ENCODE data around the gene PEX26. TPM values are rescaled to one million over a fixed set of nuclear protein-coding genes. Genes with fewer than 3 reads are reported as not detected.
"Not testable (repeated sequence)": the region's sequence is repeated elsewhere in the genome, so short reads cannot be mapped to it uniquely, and the experiment has no call there.

PEX26 gene
- total RNA-seq: 10 to 100 TPM; 41.8 to 48.1 TPM

DNA sequence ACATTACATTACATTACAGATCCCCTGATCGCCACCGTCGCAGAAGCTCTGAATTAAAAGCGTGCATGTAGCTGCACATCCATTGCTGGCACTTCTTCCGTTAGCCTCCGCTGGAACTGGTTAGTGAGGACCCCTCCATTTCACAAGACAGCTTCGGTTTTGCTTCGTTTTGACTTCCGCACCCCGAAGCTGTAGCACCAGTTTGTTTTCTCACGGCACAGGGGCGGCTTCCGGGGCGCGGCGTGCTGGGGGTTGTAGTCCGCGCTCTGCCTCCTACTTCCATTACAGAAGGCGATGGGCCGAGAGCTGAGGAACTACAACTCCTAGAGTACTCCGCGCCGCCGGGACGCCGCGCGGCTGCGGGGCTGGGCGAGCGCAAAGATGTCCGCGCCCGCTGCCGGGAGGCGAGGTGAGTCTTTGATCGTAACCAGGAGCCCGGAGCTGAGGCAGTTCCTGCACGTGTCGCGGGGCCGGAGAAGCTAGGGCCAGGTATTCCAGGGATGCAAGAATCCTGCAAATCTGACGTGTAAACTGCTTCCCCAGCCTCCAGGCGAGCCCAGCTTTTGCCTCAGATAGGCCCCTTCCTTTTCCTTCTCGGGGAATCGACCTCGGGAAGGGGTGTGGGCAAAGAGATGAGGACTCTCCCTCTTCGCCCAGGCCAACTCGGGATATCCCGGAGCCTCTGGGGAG lies at the start of gene PEX26:
PEX26 (plus strand) TSS at position 352 of the 690 bp plus-strand sequence. CDS start 387 bp downstream, outside the sequence.
- Mint-ChIP-seq H3K36me3 (ENCODE audit: insufficient read depth in 2 of 2) (peaks cover 21 to 29% of the 10 kb centered on the region in 2 donors), H3K27me3 (ENCODE audit: low read depth) (no peaks in the 10 kb centered on the region), H3K4me3 (peak within 1 kb of the TSS; percentile 88 to 96), H3K9me3 (no peaks in the 10 kb centered on the region), H3K4me1 (ENCODE audit: low read depth) (peaks cover 44% of the 10 kb centered on the region), H3K27ac (peak within 1 kb of the TSS; percentile 99)
- ATAC-seq (replicated peaks in 1 of 2) (peak; percentile 97 to 99), DNase-seq (peak; percentile 95)

DNA sequence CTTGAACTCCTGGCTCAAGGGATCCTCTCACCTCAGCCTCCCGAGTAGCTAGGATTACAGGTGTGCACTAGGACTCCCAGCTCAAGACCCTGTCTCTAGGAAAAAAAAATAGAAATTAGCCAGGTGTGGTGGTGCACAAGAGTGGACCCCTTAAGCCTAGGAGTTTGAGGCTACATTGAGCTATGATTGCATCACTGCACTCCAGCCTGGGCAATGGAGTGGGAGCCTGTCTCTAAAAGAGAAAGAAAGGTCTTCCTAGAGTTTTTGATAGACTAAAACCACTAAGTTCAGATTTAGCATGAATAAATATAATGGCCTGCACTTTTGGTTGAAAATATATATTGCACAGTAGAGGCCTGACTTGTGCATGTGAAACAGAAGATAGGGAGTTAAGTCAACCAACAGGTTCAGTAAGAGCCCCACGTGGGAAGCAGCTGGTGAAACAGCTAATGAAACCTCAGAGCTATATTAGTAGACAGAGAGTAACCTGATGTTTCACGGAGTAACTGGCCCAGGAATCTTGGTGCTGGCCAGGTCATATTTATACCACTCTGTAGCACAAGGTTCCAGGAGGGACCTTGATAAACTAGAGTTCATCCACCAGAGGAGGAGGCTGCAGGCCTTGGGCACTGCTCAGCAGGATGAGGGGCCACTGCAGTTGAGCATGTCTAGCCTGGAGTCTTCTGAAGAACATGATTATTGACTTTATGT lies 48.8 kb upstream of the PEX26 start:
- Mint-ChIP-seq H3K9me3 (no peaks in the 10 kb centered on the region), H3K27me3 (ENCODE audit: low read depth) (peaks cover 33% of the 10 kb centered on the region), H3K36me3 (ENCODE audit: insufficient read depth in 2 of 2) (no peaks in the 10 kb centered on the region), H3K27ac (no peak overlapping the region), H3K4me1 (ENCODE audit: low read depth) (peaks cover 9% of the 10 kb centered on the region), H3K4me3 (no peak overlapping the region)
- DNase-seq (no peak), ATAC-seq (replicated peaks in 1 of 2) (no peak)

DNA sequence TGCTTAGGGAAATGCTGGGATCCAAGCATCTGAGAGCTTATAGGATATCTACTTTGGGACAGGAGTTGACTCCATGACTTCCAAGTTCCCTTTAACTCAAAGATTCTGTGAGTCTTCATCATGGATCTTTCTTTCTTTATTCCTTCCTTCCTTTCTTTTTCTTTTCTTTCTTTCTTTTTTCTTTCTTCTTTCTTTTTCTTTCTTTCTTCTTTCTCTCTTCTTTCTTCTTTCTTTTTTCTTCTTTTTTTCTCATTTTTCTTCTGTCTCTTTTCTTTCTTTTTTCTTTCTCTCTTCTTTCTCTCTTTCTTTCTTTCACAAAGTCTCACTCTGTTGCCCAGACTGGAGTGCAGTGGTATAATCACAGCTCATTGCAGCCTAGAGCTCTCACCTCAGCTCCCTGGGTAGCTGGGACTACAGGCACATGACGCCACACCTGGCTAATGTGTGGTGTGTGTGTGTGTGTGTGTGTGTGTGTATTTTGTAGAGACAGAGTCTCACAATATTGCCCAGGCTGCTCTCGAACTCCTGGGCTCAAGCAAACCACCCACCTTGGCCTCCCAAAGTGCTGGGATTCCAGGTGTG lies 48.0 kb upstream of the PEX26 start:
- H3K36me3 Mint-ChIP-seq (ENCODE audit: insufficient read depth in 2 of 2): no peaks in the 10 kb centered on the region

DNA sequence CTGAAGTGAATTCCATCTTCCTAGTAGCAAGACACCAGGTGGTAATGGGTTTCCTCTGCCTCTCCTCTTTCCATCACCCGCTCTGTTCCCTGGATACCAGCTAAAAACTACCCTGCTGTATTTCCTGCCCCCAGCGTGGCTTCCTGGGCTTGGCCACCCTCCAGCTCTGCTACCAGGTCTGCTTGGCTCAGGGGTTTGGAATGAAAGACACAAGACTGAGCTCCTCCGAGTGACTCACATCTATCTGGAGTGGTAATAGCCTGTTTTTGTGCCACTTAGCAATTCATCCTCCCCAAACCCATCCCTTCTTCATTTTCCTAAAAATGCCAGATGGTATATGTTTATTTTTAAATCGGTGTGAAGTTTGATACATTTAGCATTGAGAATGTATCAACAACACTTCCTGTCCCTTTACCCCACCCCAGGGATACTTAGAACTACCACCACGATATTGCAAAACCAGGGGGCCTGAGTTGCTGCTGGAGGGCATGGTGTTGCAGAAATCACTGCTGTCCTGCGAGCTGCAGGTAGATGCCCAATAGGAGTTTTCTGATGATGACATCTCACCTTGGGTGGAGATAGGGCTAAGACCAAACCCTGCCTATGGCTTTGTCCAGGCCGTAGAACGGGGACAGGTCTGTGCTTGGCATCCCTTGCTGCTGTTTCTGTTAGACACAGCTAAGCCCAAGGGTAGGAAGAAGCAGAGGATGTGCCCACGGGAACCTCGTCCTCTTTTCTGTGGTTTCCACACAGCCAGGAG lies 45.9 kb upstream of the PEX26 start:
- peaks cover 16% of the 10 kb centered on the region for H3K27me3 Mint-ChIP-seq (ENCODE audit: low read depth)
- no peak overlapping the region for H3K27ac Mint-ChIP-seq
- DNase-seq: no peak
- ATAC-seq (replicated peaks in 1 of 2): no peak
- H3K36me3 Mint-ChIP-seq (ENCODE audit: insufficient read depth in 2 of 2): no peaks in the 10 kb centered on the region
- no peak overlapping the region for H3K4me3 Mint-ChIP-seq
- H3K4me1 Mint-ChIP-seq (ENCODE audit: low read depth): no peaks in the 10 kb centered on the region
- no peaks in the 10 kb centered on the region for H3K9me3 Mint-ChIP-seq

More for the DNA sequence above, 48.0 kb upstream of the PEX26 start:
- no peak overlapping the region for H3K27ac Mint-ChIP-seq
- no peak for ATAC-seq (replicated peaks in 1 of 2)
- H3K27me3 Mint-ChIP-seq (ENCODE audit: low read depth): peaks cover 27% of the 10 kb centered on the region
- no peak for DNase-seq
- no peaks in the 10 kb centered on the region for H3K9me3 Mint-ChIP-seq
- H3K4me3 Mint-ChIP-seq: no peak overlapping the region
- peaks cover 4% of the 10 kb centered on the region for H3K4me1 Mint-ChIP-seq (ENCODE audit: low read depth)

DNA sequence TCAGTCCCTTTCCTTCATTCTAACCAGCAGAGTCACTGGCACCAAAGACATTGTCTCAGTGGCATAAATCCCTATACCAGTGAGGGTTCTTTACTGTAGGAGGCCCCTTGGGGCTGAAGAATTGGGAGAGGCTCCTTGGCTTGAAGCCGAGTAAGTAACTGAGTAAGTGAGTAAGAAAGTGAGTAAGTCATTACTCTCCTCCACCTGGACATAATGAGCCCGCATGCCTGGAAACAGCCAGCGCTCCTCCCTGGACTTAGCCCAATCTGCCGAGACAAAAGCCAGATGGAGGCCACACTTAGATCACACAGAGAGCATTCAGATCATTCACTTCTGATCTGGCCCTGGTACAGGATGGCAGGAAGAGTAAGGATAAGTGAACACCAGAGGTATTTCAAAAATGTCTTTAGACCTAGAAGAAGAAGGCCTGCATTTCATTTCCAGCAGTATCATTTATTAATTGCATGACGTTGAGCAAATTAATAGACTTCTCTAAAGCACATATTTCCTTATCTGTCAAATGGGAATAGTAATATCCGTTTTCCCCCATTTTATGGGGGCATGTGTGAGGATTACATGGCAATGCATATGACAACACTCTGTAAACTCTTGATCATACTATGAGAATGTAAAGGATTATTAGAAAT lies 45.2 kb upstream of the PEX26 start:
- Mint-ChIP-seq H3K4me3 (no peak overlapping the region), H3K9me3 (no peaks in the 10 kb centered on the region), H3K36me3 (ENCODE audit: insufficient read depth in 2 of 2) (no peaks in the 10 kb centered on the region), H3K4me1 (ENCODE audit: low read depth) (no peaks in the 10 kb centered on the region), H3K27me3 (ENCODE audit: low read depth) (peaks cover 11% of the 10 kb centered on the region), H3K27ac (no peak overlapping the region)
- DNase-seq (no peak), ATAC-seq (replicated peaks in 1 of 2) (no peak)

DNA sequence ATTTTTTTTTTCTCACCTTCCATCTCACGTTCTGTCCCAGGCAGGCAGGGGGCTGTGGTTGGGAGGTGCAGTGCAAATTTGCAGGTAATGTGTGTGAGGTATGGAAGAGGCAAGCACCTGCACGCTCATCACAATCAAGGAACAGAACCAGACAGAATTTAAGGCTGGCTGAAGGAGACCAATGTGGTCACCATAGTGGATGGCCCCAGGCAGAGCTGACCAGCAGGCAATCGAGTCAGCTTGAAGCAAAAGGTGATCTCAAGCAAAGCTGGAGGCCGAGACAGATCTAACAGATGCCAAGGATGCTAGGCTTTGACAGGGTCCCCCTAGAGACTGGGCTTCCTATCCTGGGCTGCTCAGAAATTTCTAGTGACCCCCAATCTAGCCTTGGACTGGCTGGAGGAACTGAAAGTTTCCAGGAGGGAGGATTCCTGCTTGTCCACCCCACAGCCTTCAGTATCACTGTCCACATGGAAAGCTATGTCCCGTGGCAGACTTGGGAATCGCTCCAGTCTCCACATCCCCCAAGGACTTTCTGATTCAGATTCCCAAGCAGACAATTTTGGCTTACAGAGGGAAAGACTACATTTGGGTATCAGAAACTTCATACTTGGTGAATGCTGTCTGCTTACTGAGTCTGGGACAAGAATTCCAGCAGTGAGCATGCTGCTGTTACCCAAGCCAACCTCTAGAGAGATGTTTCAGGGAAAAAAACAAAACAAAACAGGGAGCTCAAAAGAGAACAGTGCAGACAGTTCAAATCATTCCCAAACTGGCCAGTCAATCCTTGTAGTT lies 44.4 kb upstream of the PEX26 start:
- Mint-ChIP-seq H3K27me3 (ENCODE audit: low read depth) (peaks cover 11% of the 10 kb centered on the region), H3K4me1 (ENCODE audit: low read depth) (no peaks in the 10 kb centered on the region), H3K27ac (no peak overlapping the region), H3K36me3 (ENCODE audit: insufficient read depth in 2 of 2) (no peaks in the 10 kb centered on the region), H3K9me3 (no peaks in the 10 kb centered on the region), H3K4me3 (no peak overlapping the region)
- ATAC-seq (replicated peaks in 1 of 2) (no peak), DNase-seq (no peak)

DNA sequence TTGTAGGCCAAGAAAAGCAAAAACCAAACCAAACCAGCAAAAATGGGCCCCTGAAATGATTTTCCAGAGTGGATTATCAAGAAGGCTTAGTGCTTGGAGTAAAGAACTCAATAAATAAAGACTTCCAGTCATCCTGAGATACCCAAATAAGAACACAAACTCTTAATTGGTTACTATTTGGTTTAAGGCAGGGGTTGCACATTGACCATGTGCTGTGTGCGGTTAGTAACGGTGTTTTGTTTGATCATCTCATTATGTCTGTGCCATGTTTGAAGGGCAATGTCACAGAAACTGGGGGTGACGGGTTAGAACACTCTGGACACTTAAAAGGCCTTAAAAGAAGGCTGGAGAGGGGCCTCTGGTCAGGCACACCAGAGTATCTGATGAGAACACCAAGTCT lies 43.7 kb upstream of the PEX26 start:
- peaks cover 10% of the 10 kb centered on the region for H3K27me3 Mint-ChIP-seq (ENCODE audit: low read depth)
- no peak overlapping the region for H3K4me3 Mint-ChIP-seq
- DNase-seq: no peak
- no peak for ATAC-seq (replicated peaks in 1 of 2)
- no peaks in the 10 kb centered on the region for H3K36me3 Mint-ChIP-seq (ENCODE audit: insufficient read depth in 2 of 2)
- H3K4me1 Mint-ChIP-seq (ENCODE audit: low read depth): no peaks in the 10 kb centered on the region
- H3K9me3 Mint-ChIP-seq: no peaks in the 10 kb centered on the region
- no peak overlapping the region for H3K27ac Mint-ChIP-seq

DNA sequence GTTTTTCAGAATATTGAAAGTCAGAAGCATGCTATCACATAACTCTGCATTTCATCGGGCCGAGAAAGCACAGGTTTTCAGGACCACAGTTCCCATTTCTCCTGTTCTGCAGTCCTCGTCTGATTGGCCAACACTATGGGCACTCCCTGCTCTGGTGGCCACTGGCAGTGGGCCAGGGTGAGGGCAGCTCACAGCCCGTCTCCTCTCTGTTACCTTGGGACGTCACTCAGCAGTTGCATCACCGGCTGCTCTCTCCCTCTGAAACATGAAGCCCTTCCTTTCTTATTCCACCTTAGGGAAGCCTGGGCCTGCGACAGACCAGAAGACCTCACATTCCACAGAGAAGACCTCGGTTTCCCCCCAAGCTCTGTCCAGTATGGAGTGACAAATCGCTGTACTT lies 42.0 kb upstream of the PEX26 start:
- Mint-ChIP-seq H3K27ac (no peak overlapping the region), H3K4me3 (no peak overlapping the region), H3K9me3 (no peaks in the 10 kb centered on the region), H3K36me3 (ENCODE audit: insufficient read depth in 2 of 2) (no peaks in the 10 kb centered on the region), H3K27me3 (ENCODE audit: low read depth) (no peaks in the 10 kb centered on the region), H3K4me1 (ENCODE audit: low read depth) (no peaks in the 10 kb centered on the region)
- no peak for DNase-seq
- ATAC-seq (replicated peaks in 1 of 2): no peak

DNA sequence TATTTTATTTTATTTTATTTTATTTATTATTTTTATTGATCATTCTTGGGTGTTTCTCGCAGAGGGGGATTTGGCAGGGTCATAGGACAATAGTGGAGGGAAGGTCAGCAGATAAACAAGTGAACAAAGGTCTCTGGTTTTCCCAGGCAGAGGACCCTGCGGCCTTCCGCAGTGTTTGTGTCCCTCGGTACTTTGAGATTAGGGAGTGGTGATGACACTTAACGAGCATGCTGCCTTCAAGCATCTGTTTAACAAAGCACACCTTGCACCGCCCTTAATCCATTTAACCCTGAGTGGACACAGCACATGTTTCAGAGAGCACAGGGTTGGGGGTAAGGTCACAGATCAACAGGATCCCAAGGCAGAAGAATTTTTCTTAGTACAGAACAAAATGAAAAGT lies 36.9 kb upstream of the PEX26 start:
- not testable (repeated sequence) for H3K36me3 Mint-ChIP-seq (ENCODE audit: insufficient read depth in 2 of 2); H3K4me3 Mint-ChIP-seq; H3K4me1 Mint-ChIP-seq (ENCODE audit: low read depth); ATAC-seq (replicated peaks in 1 of 2); DNase-seq; H3K27ac Mint-ChIP-seq; H3K9me3 Mint-ChIP-seq; H3K27me3 Mint-ChIP-seq (ENCODE audit: low read depth)

DNA sequence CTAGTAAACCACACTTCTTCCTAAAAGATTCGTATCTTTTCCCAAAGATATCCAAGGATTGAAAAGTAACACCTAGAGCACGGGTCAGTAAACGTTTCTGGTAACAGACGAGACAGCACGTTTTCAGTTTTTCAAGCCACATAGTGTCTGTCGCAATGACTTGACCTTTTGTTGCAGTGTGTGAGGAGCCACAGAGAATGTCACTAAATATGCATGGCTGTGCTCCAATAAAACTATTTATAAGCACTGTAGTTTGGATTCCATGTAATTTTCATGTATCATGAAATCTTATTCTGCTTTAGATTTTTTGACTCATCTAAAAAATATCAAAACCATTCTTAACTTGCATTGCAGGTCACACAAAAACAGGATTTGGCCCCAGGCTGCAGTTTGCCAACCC lies 35.1 kb upstream of the PEX26 start:
- Mint-ChIP-seq H3K36me3 (ENCODE audit: insufficient read depth in 2 of 2) (no peaks in the 10 kb centered on the region), H3K4me3 (no peak overlapping the region), H3K4me1 (ENCODE audit: low read depth) (no peaks in the 10 kb centered on the region), H3K27me3 (ENCODE audit: low read depth) (no peaks in the 10 kb centered on the region), H3K9me3 (no peaks in the 10 kb centered on the region), H3K27ac (no peak overlapping the region)
- ATAC-seq (replicated peaks in 1 of 2): no peak
- DNase-seq: no peak

DNA sequence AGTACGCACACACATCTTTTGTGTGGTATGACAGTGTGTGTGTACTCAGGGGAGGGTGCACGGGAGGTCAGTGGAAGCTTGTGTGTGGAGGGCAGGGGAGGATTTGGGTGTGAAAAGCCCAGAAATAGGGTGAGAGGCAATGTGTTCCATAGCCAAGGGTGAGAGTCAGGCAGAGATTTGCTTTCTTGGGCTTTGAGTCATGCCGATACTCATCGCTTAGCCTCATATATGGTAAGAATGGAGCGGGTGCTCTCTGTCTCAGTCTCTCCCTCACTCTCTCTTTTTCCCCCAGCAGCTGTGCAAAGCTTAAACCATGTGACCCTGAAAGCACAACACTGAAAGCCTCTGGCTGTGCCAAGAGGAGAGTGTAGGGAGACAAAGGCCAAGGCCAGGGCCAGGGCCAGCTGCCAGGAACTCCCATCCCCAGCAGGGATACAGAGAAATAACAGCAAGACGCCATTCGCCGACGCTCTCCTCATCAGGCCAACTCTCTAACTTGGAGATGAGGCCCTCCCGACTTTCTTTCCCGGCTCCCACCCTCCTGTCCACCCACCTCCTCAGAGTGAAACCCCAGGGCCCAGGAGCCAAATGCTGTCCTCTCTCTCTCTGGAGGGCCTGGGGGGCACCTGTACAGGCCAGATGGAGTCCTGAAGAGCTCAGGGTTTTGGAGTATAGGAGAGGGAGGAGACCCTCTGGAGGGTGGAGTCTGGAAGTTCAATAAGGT lies 33.1 kb upstream of the PEX26 start:
- no peak for DNase-seq
- H3K9me3 Mint-ChIP-seq: no peaks in the 10 kb centered on the region
- no peaks in the 10 kb centered on the region for H3K36me3 Mint-ChIP-seq (ENCODE audit: insufficient read depth in 2 of 2)
- ATAC-seq (replicated peaks in 1 of 2): no peak
- no peak overlapping the region for H3K27ac Mint-ChIP-seq
- no peak overlapping the region for H3K4me3 Mint-ChIP-seq
- H3K27me3 Mint-ChIP-seq (ENCODE audit: low read depth): no peaks in the 10 kb centered on the region
- H3K4me1 Mint-ChIP-seq (ENCODE audit: low read depth): no peaks in the 10 kb centered on the region

DNA sequence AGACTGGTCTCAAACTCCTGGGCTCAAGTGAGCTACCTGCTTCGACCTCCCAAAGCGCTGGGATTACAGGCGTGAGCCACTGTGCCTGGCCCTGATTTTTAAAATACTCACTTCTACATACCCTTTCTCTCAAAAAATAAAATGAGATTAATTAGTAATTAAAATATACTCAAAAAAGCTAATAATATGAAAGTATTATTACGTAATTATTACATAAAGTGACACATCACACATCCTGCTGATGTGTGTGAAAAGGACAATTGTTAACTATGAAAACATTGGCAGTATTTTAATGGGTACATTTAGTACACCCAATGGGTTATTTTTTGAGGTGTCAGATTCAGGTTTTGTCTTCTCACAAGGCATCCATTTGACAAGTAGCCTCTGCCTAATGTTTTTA lies 32.0 kb upstream of the PEX26 start:
- Mint-ChIP-seq H3K9me3 (no peaks in the 10 kb centered on the region), H3K4me1 (ENCODE audit: low read depth) (no peaks in the 10 kb centered on the region), H3K27me3 (ENCODE audit: low read depth) (no peaks in the 10 kb centered on the region), H3K36me3 (ENCODE audit: insufficient read depth in 2 of 2) (no peaks in the 10 kb centered on the region), H3K27ac (no peak overlapping the region), H3K4me3 (no peak overlapping the region)
- DNase-seq (no peak), ATAC-seq (replicated peaks in 1 of 2) (no peak)
